Measurements from ENCODE around the gene P3H4.
"Not testable (repeated sequence)": the region's sequence is repeated elsewhere in the genome, so short reads cannot be mapped to it uniquely, and the experiment has no call there.

P3H4 gene

GRCh38 chr17:41837761-41838538, 26.2 kb upstream of the P3H4 start, which contains the start of gene KLHL10:
KLHL10 (plus strand) TSS chr17:41837825; CDS start chr17:41837933, 108 bp downstream.
- H3K4me3 ChIP-seq (ENCODE audit: low read depth in 1 of 5, low read length in 5 of 5) = peak within 1 kb of the TSS; percentile 77 to 85 (median 79)
- H3K4me1 ChIP-seq (ENCODE audit: control insufficient read depth in 5 of 5, insufficient read depth in 5 of 5, low read length in 5 of 5) = peaks cover 2 to 16% (median 16%) of the 10 kb centered on the region in 5 donors
- no peak within 1 kb of the TSS for H3K27ac ChIP-seq (ENCODE audit: low read depth, low read length)
- peak within 1 kb of the TSS in 1 of 5 donors; percentile 35 for H3K9ac ChIP-seq (ENCODE audit: low read length in 5 of 5)
- H3K27me3 ChIP-seq (ENCODE audit: control insufficient read depth in 5 of 5, insufficient read depth in 4 of 5, low read length in 5 of 5) = no peaks in the 10 kb centered on the region
- H3K36me3 ChIP-seq (ENCODE audit: control insufficient read depth in 5 of 5, insufficient read depth in 5 of 5, low read length in 5 of 5) = peaks cover 0 to 3% (median 0%) of the 10 kb centered on the region in 5 donors
- no peaks in the 10 kb centered on the region for H3K9me3 ChIP-seq (ENCODE audit: control insufficient read depth in 5 of 5, low read length in 5 of 5)

GRCh38 chr17:41836550-41837196, 24.9 kb upstream of the P3H4 start:
- Histone ChIP-seq H3K4me1 (ENCODE audit: control insufficient read depth in 5 of 5, insufficient read depth in 5 of 5, low read length in 5 of 5) (peaks cover 2 to 16% (median 16%) of the 10 kb centered on the region in 5 donors), H3K4me3 (ENCODE audit: low read depth in 1 of 5, low read length in 5 of 5) (peak overlapping the region; percentile 77 to 85 (median 79)), H3K36me3 (ENCODE audit: control insufficient read depth in 5 of 5, insufficient read depth in 5 of 5, low read length in 5 of 5) (peaks cover 0 to 10% (median 6%) of the 10 kb centered on the region in 5 donors), H3K9me3 (ENCODE audit: control insufficient read depth in 5 of 5, low read length in 5 of 5) (no peaks in the 10 kb centered on the region), H3K27ac (ENCODE audit: low read depth, low read length) (no peak overlapping the region), H3K27me3 (ENCODE audit: control insufficient read depth in 5 of 5, insufficient read depth in 4 of 5, low read length in 5 of 5) (no peaks in the 10 kb centered on the region), H3K9ac (ENCODE audit: low read length in 5 of 5) (peak overlapping the region in 2 of 5 donors; percentile 35 to 71)

GRCh38 chr17:41835800-41836549, 24.2 kb upstream of the P3H4 start, which contains the start of gene NT5C3B:
NT5C3B (minus strand) TSS chr17:41836232; CDS start chr17:41836193, 39 bp downstream.
- H3K4me3 ChIP-seq (ENCODE audit: low read depth in 1 of 5, low read length in 5 of 5) = peak within 1 kb of the TSS; percentile 77 to 85 (median 79)
- peaks cover 2 to 16% (median 16%) of the 10 kb centered on the region in 5 donors for H3K4me1 ChIP-seq (ENCODE audit: control insufficient read depth in 5 of 5, insufficient read depth in 5 of 5, low read length in 5 of 5)
- peak within 1 kb of the TSS; percentile 30 to 88 (median 67) for H3K9ac ChIP-seq (ENCODE audit: low read length in 5 of 5)
- H3K36me3 ChIP-seq (ENCODE audit: control insufficient read depth in 5 of 5, insufficient read depth in 5 of 5, low read length in 5 of 5) = peaks cover 0 to 15% (median 11%) of the 10 kb centered on the region in 5 donors
- H3K27ac ChIP-seq (ENCODE audit: low read depth, low read length) = peak within 1 kb of the TSS; percentile 37
- no peaks in the 10 kb centered on the region for H3K27me3 ChIP-seq (ENCODE audit: control insufficient read depth in 5 of 5, insufficient read depth in 4 of 5, low read length in 5 of 5)
- no peaks in the 10 kb centered on the region for H3K9me3 ChIP-seq (ENCODE audit: control insufficient read depth in 5 of 5, low read length in 5 of 5)

- peak overlapping the region; percentile 77 to 85 (median 78) for H3K4me3 ChIP-seq (ENCODE audit: low read depth in 1 of 5, low read length in 5 of 5)
These were observed 23.6 kb upstream of the P3H4 start for GRCh38 chr17:41835214-41835799.

GRCh38 chr17:41829961-41830360, 18.2 kb upstream of the P3H4 start:
- H3K36me3 ChIP-seq (ENCODE audit: control insufficient read depth in 5 of 5, insufficient read depth in 5 of 5, low read length in 5 of 5) = peaks cover 9 to 63% (median 49%) of the 10 kb centered on the region in 5 donors
- not testable (repeated sequence) for H3K27ac ChIP-seq (ENCODE audit: low read depth, low read length); H3K9ac ChIP-seq (ENCODE audit: low read length in 5 of 5); H3K9me3 ChIP-seq (ENCODE audit: control insufficient read depth in 5 of 5, low read length in 5 of 5); H3K4me1 ChIP-seq (ENCODE audit: control insufficient read depth in 5 of 5, insufficient read depth in 5 of 5, low read length in 5 of 5); H3K27me3 ChIP-seq (ENCODE audit: control insufficient read depth in 5 of 5, insufficient read depth in 4 of 5, low read length in 5 of 5); H3K4me3 ChIP-seq (ENCODE audit: low read depth in 1 of 5, low read length in 5 of 5)

More at GRCh38 chr17:41835214-41835799, 23.6 kb upstream of the P3H4 start:
- H3K27ac ChIP-seq (ENCODE audit: low read depth, low read length) = peak overlapping the region; percentile 37
- H3K27me3 ChIP-seq (ENCODE audit: control insufficient read depth in 5 of 5, insufficient read depth in 4 of 5, low read length in 5 of 5) = no peaks in the 10 kb centered on the region
- no peaks in the 10 kb centered on the region for H3K9me3 ChIP-seq (ENCODE audit: control insufficient read depth in 5 of 5, low read length in 5 of 5)
- H3K4me1 ChIP-seq (ENCODE audit: control insufficient read depth in 5 of 5, insufficient read depth in 5 of 5, low read length in 5 of 5) = peaks cover 2 to 16% (median 16%) of the 10 kb centered on the region in 5 donors
- peaks cover 4 to 22% (median 16%) of the 10 kb centered on the region in 5 donors for H3K36me3 ChIP-seq (ENCODE audit: control insufficient read depth in 5 of 5, insufficient read depth in 5 of 5, low read length in 5 of 5)
- peak overlapping the region; percentile 30 to 88 (median 67) for H3K9ac ChIP-seq (ENCODE audit: low read length in 5 of 5)

GRCh38 chr17:41825175-41825845, 13.6 kb upstream of the P3H4 start:
- no peak overlapping the region for H3K27ac ChIP-seq (ENCODE audit: low read depth, low read length)
- peaks cover 0 to 5% (median 0%) of the 10 kb centered on the region in 5 donors for H3K27me3 ChIP-seq (ENCODE audit: control insufficient read depth in 5 of 5, insufficient read depth in 4 of 5, low read length in 5 of 5)
- no peak overlapping the region for H3K4me3 ChIP-seq (ENCODE audit: low read depth in 1 of 5, low read length in 5 of 5)
- peaks cover 0 to 5% (median 0%) of the 10 kb centered on the region in 5 donors for H3K4me1 ChIP-seq (ENCODE audit: control insufficient read depth in 5 of 5, insufficient read depth in 5 of 5, low read length in 5 of 5)
- no peak overlapping the region for H3K9ac ChIP-seq (ENCODE audit: low read length in 5 of 5)
- H3K9me3 ChIP-seq (ENCODE audit: control insufficient read depth in 5 of 5, low read length in 5 of 5) = no peaks in the 10 kb centered on the region
- peaks cover 6 to 47% (median 34%) of the 10 kb centered on the region in 5 donors for H3K36me3 ChIP-seq (ENCODE audit: control insufficient read depth in 5 of 5, insufficient read depth in 5 of 5, low read length in 5 of 5)

- peaks cover 0 to 8% (median 0%) of the 10 kb centered on the region in 5 donors for H3K27me3 ChIP-seq (ENCODE audit: control insufficient read depth in 5 of 5, insufficient read depth in 4 of 5, low read length in 5 of 5)
- no peaks in the 10 kb centered on the region for H3K9me3 ChIP-seq (ENCODE audit: control insufficient read depth in 5 of 5, low read length in 5 of 5)
- H3K36me3 ChIP-seq (ENCODE audit: control insufficient read depth in 5 of 5, insufficient read depth in 5 of 5, low read length in 5 of 5) = peaks cover 0 to 36% (median 25%) of the 10 kb centered on the region in 5 donors
These were observed 12.3 kb upstream of the P3H4 start for GRCh38 chr17:41824086-41824485.

GRCh38 chr17:41823580-41823979, 11.8 kb upstream of the P3H4 start:
- H3K27ac ChIP-seq (ENCODE audit: low read depth, low read length) = no peak overlapping the region
- H3K36me3 ChIP-seq (ENCODE audit: control insufficient read depth in 5 of 5, insufficient read depth in 5 of 5, low read length in 5 of 5) = peaks cover 0 to 31% (median 21%) of the 10 kb centered on the region in 5 donors
- no peak overlapping the region for H3K4me3 ChIP-seq (ENCODE audit: low read depth in 1 of 5, low read length in 5 of 5)
- peaks cover 0 to 5% (median 0%) of the 10 kb centered on the region in 5 donors for H3K4me1 ChIP-seq (ENCODE audit: control insufficient read depth in 5 of 5, insufficient read depth in 5 of 5, low read length in 5 of 5)
- H3K27me3 ChIP-seq (ENCODE audit: control insufficient read depth in 5 of 5, insufficient read depth in 4 of 5, low read length in 5 of 5) = peaks cover 0 to 10% (median 0%) of the 10 kb centered on the region in 5 donors
- H3K9ac ChIP-seq (ENCODE audit: low read length in 5 of 5) = no peak overlapping the region
- H3K9me3 ChIP-seq (ENCODE audit: control insufficient read depth in 5 of 5, low read length in 5 of 5) = no peaks in the 10 kb centered on the region

More at GRCh38 chr17:41824086-41824485, 12.3 kb upstream of the P3H4 start:
- H3K9ac ChIP-seq (ENCODE audit: low read length in 5 of 5) = peak overlapping the region in 1 of 5 donors; percentile 47
- H3K4me1 ChIP-seq (ENCODE audit: control insufficient read depth in 5 of 5, insufficient read depth in 5 of 5, low read length in 5 of 5) = peaks cover 0 to 5% (median 0%) of the 10 kb centered on the region in 5 donors
- H3K27ac ChIP-seq (ENCODE audit: low read depth, low read length) = no peak overlapping the region
- no peak overlapping the region for H3K4me3 ChIP-seq (ENCODE audit: low read depth in 1 of 5, low read length in 5 of 5)

- no peaks in the 10 kb centered on the region for H3K9me3 ChIP-seq (ENCODE audit: control insufficient read depth in 5 of 5, low read length in 5 of 5)
- no peak overlapping the region for H3K27ac ChIP-seq (ENCODE audit: low read depth, low read length)
- no peak overlapping the region for H3K4me3 ChIP-seq (ENCODE audit: low read depth in 1 of 5, low read length in 5 of 5)
- H3K9ac ChIP-seq (ENCODE audit: low read length in 5 of 5) = no peak overlapping the region
- H3K27me3 ChIP-seq (ENCODE audit: control insufficient read depth in 5 of 5, insufficient read depth in 4 of 5, low read length in 5 of 5) = peaks cover 0 to 10% (median 0%) of the 10 kb centered on the region in 5 donors
- H3K36me3 ChIP-seq (ENCODE audit: control insufficient read depth in 5 of 5, insufficient read depth in 5 of 5, low read length in 5 of 5) = peaks cover 0 to 28% (median 16%) of the 10 kb centered on the region in 5 donors
- peaks cover 0 to 5% (median 0%) of the 10 kb centered on the region in 5 donors for H3K4me1 ChIP-seq (ENCODE audit: control insufficient read depth in 5 of 5, insufficient read depth in 5 of 5, low read length in 5 of 5)
These were observed 11.4 kb upstream of the P3H4 start for GRCh38 chr17:41823141-41823524.

All from subcutaneous abdominal adipose tissue (tissue), 5 donors.